GM12892 (cell line): ENCODE results near the gene OTX2.

Experiments used
- POLR2A ChIP-seq: IDR thresholded peaks from 2 replicates; pipeline ENCODE4 v1.6.1; 2011; ENCODE audit warnings: low read depth, low read length, control low read depth
- POLR2AphosphoS5 ChIP-seq: IDR thresholded peaks from 2 replicates; pipeline ENCODE4 v1.6.1; 2011; ENCODE audit warnings: low read depth, low read length, control low read depth
- TAF1 ChIP-seq: IDR thresholded peaks from 2 replicates; pipeline ENCODE4 v1.6.1; 2011; ENCODE audit warnings: low read depth, mild to moderate bottlenecking, control low read depth, low read length, borderline replicate concordance

DNA sequence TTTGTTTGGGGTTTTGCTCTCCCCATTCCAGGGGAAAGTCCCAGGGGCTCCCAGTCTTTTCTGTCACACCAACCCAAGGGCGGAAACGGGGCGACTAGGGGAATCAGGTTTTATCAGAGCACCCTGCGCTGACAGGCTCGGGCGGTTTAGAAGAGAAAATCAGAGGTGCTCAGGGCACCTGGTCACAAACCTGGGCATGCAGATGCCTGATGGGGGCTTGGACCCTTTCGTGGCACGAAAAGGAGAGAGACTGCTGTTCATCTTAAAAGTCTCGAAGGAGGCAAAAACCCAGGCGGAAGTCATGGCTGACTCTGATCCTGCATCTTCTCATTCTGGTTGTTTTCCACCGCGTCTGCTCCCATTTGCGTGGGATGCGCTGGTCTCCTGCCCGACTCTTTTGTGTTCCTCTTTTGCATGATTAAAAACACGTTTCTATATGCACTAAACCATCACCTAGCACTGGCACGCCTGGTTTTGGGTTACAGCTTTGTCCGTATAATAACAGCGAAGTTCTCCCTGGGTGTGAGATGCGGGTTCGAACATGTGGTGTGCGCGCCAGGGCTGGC lies 13.2 kb downstream of the OTX2 start:
- no peak for TF ChIP-seq POLR2A
- TF ChIP-seq POLR2AphosphoS5 = no peak
- no peak for TF ChIP-seq TAF1
